Erythroblast (primary cell): ENCODE results near the gene AEN.

Experiments used
- GATA1 ChIP-seq: IDR thresholded peaks from 2 replicates; pipeline ENCODE4 v1.6.1; 2011; ENCODE audit warnings: low read depth, mild to moderate bottlenecking, control low read depth, low read length, moderate library complexity
- POLR2A ChIP-seq: IDR thresholded peaks from 2 replicates; pipeline ENCODE4 v1.6.1; 2011; ENCODE audit warnings: mild to moderate bottlenecking, low read length

DNA sequence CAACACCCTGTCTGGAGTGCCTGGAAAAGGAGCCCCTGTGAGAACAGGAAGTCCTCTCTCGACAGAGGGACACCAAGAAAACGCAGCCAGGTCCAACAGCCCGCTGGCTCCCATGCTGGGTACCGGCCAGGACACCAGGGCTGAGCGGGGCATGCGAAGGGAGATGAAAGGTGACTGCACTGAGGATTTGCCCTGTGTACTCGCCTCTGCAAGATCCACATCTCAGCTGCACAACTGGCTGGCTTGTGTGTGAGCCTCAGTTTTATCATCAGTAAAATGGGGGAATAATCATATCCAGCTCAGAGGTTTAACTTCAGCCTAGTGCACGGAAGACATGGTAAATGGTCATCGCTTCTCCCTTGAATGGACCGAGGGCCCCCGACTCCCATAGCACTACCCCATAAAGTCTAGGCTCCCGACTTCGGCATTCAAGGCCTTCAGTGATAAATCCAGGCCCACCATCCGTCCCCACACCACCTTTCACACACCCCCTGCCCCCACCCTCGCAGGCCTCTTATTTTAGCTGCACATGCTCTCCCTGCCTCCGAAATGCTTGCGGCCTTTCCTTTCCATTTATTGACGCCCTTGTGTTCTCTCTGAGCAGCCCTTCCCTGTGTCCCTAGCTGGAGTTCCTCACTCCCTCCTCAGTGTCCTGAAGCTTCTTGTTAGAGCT lies 33.4 kb downstream of the AEN start:
- TF ChIP-seq POLR2A, result no peak
- no peak for TF ChIP-seq GATA1
